Amniotic stem cell (primary cell): Measurements from ENCODE around the gene MAST3.

Experiments
- DNase-seq: peaks from one replicate; lab custom pipeline; 2025; lab: John Stamatoyannopoulos, UW

The MAST3 gene

GRCh38 chr19:18112989-18113478 is 15.5 kb downstream of the MAST3 start:
- peak; percentile 66 for DNase-seq

DNA sequence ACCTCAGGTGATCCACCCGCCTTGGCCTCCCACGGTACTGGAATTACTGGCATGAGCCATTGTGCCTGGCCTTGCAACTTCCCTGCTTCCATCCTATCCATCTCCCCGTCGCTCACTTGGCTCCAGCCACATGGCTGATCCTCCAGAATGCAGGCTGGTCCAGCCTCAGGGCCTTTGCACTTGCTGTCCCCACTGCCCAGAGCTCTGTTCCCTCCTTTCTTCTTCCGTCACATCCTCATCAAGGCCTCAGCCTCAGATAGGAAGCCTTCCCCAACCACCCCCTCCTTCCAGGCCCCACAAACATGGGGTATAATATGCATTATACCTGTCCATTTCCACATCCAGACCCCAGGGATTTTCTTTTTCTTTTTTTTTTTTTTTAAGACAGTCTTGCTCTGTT is 16.2 kb downstream of the MAST3 start:
- DNase-seq, result no peak

- DNase-seq, result no peak
These were observed 16.9 kb downstream of the MAST3 start for GRCh38 chr19:18114483-18114882.

GRCh38 chr19:18117364-18117691 is 19.8 kb downstream of the MAST3 start:
- DNase-seq, result no peak

GRCh38 chr19:18117692-18118378 is 20.3 kb downstream of the MAST3 start:
- DNase-seq, result peak; percentile 29

- no peak for DNase-seq
These were observed 20.9 kb downstream of the MAST3 start for GRCh38 chr19:18118420-18119012.

- DNase-seq, result no peak
These were observed 21.6 kb downstream of the MAST3 start for GRCh38 chr19:18119013-18119716.

DNA sequence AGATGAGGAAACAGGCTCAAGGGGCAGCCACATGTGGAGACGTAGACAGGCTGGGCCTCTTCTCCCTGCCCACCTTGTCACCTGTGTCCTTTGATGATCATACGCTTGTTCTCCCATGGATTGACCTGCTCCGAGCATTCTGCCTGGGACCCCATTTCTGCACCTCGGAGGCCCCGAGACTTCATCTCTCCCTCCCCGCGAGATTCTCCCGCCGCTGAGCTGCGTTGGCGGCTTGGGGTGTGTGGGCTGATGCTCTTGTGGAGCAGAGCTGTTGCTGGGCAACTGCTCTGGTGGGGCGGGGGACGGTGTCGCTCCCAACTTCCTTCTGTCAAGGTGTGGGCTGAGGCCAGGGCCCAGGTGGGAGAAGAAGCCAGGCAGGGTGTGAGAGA is 22.1 kb downstream of the MAST3 start:
- no peak for DNase-seq

DNA sequence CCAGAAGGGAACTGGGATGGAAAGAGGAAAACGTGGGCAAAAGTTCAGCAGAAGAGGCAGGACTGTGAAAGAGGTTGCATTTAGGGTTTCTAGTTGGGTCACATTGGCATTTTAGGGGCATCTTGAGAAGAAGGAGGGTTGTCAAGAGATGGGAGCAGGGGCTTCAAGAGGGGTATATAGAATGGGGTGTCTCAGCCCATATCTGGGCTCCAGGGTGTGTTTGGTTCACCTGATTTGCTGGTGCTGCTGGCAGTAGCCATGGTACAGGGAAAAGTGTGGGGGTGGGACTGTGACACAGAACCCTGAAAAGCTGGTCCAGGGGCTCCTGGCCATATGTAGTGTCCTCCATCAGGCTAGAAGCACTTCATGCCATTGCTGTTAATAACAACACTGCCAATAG is 22.5 kb downstream of the MAST3 start:
- no peak for DNase-seq

GRCh38 chr19:18121166-18121565 is 23.6 kb downstream of the MAST3 start:
- DNase-seq, result no peak

DNA sequence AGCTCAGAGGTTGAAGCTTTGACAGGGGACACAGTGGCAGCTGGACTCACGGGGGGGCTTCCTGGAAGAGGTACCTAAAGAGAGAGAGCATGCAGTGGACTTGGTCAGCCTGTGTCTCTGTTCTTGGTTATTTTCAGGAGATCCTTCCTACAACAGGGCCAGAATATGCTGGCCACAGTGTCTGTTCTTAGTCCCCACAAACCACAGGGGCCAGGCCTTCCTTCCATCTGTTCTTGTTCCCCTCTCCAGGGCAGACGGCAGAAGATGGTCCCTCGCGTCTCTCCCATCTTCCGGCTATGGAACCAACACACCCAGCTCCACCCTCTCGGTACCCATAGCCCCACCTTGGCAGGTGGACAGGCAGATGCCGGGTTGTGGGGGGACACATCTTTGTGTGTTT is 24.8 kb downstream of the MAST3 start:
- no peak for DNase-seq

- DNase-seq, result no peak
These were observed 25.6 kb downstream of the MAST3 start for GRCh38 chr19:18122860-18123795.

DNA sequence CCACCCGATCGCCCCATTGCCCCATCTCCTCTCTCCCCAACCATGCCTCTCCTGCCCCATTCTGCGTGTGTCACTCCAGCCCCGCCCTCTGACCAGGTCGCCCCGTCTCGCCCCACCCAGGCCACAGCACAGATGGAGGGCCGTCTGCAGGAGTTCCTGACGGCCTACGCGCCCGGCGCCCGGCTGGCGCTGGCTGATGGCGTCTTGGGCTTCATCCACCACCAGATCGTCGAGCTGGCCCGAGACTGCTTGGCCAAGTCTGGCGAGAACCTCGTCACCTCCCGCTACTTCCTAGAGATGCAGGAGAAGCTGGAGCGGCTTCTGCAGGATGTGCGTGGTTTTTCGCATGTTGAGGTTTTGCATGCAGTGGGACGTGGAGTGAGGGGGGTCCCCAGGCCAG is 26.2 kb downstream of the MAST3 start:
- no peak for DNase-seq

DNA sequence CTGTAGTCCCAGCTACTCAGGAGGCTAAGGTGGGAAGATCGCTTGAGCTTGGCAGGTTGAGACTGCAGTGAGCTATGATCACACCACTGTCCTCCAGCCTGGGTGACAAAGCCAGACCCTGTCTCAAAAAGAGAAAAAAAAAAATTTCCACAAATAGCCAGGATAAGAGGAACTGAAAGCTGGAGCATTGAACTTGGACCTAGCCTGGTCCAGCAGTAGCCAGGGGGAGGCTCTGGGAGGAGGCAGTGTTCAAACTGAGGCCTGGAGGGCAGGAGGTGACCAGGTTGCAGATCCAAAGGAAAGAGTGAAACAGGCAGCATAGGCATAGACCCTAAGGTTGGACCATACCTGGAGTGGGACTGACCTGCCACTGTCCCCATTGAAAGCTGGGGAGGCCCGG is 28.5 kb downstream of the MAST3 start:
- DNase-seq, result no peak

- DNase-seq, result no peak
These were observed 30.5 kb downstream of the MAST3 start for GRCh38 chr19:18128044-18128443.

DNA sequence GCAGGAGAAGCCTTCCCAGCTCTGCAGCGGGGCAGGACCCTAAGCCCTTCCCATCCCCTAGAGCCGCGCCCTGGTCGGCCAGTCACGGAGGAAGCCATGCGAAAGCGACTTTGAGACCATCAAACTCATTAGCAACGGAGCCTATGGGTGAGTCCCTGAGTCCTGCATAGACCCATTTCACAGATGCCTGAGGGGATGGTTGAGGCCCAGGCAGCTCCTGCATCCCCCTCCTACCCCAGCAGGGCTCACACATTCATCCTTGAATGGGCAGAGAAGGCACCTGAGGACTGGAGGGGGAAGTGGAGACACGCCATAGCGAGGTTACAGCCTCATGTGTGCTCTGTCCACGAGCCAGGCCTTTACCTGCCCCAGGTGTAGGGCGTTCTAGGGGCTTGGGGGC is 31.2 kb downstream of the MAST3 start:
- no peak for DNase-seq

GRCh38 chr19:18130523-18131242 is 33.1 kb downstream of the MAST3 start:
- DNase-seq, result no peak

DNA sequence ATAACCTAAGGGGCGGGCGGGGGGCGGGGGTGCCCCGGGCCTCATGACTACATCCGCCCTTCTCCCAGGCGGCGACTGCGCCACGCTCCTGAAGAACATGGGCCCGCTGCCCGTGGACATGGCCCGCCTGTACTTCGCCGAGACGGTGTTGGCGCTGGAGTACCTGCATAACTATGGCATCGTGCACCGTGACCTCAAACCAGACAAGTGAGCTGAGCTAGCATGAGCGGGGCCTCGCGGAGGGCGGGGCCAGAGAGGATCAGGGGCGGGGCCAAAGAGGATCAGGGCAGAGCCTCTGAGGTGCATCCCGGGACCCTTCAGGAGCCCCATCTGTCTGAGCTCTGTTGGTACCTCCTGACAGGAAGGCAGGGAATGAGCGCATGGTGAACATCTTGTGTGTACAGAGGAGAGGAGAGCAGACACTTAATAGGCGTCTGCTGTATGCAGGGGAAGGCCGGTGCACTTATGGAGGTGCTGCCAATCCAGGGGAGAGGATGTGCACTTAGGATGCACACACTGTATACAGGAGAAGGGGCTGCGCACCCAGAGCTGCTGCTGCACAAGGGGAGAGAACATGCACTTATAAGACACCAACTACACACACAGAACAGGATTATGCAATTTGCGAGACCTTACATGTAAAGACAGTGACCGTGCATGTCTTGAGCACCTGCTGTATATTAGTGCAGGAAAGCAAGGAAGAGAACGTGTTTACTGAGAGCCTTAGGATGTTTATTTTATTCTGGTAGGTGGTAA is 34.4 kb downstream of the MAST3 start:
- DNase-seq, result no peak

DNA sequence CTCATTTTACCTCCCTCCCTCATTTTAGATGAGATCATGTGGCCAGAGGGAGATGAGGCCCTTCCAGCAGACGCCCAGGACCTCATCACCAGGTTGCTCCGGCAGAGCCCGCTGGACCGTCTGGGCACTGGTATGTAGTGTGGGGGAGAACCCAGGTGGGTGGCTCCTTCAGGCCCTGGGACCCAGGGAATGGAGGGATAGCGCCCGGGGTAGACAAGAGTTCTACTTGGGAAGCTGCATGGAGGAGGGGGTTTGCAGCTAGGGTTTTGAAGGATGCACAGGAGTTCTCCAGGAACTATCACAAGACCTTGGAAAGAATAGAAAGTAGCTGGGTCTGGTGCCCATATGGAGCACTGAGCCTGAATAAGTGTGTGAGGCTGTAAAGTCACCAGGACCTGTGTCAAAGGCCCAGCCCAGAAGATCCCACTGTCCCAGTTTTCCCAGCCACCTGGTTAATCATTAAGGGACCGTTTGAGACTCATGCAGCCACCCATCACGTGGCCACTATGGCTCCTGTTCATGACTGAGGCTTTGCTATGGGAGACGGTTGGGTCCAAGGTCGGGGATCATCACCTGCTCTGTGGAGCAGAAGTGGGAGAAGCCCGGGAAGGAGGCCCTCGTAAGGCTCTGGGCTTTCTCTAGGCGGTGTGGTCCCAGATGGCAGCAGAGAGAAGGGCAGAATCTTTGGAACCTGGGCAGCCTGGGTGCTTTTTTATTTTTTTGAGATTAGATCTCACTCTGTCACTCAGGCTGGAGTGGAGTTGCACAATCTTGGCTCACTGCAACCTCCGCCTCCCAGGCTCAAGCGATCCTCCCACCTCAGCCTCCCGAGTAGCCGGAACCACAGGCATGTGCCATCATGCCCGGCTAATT is 38.4 kb downstream of the MAST3 start:
- DNase-seq, result no peak

- DNase-seq, result no peak
These were observed 39.7 kb downstream of the MAST3 start for GRCh38 chr19:18137242-18137641.
